Chondrocyte (in vitro differentiated cells): Measurements from ENCODE around the gene PITX1. TPM values are rescaled to one million over a fixed set of nuclear protein-coding genes. Genes with fewer than 3 reads are reported as not detected.
"Not testable (repeated sequence)": the region's sequence is repeated elsewhere in the genome, so short reads cannot be mapped to it uniquely, and the experiment has no call there.

ENCODE experiments used
- DNase-seq: peaks from one replicate; pipeline ENCODE4 v3.0.0; 2021; ENCODE audit warnings: mixed read lengths, low spot score
- H3K27ac Mint-ChIP-seq: one replicate; pipeline ENCODE4 v1.8.0; 2021; ENCODE audit warnings: mild to moderate bottlenecking, moderate library complexity, mixed read lengths; ENCODE audit not compliant: unreplicated experiment
- H3K27me3 Mint-ChIP-seq: 2 replicates; pipeline ENCODE4 v1.8.0; 2021; ENCODE audit warnings: low read depth, mixed read lengths
- H3K36me3 Mint-ChIP-seq: 2 replicates; pipeline ENCODE4 v1.8.0; 2021; ENCODE audit warnings: low read depth, mixed read lengths
- H3K4me1 Mint-ChIP-seq: 2 replicates; pipeline ENCODE4 v1.8.0; 2021; ENCODE audit warnings: low read depth, mild to moderate bottlenecking, mixed read lengths
- H3K4me3 Mint-ChIP-seq: one replicate; pipeline ENCODE4 v1.8.0; 2021; ENCODE audit warnings: mild to moderate bottlenecking, moderate library complexity, mixed read lengths; ENCODE audit not compliant: unreplicated experiment
- H3K9me3 Mint-ChIP-seq: 2 replicates; pipeline ENCODE4 v1.8.0; 2021; ENCODE audit warnings: low read depth, mixed read lengths
- CTCF ChIP-seq: fragments of 200-600 bp; sonication (generic); IDR thresholded peaks from 2 replicates; pipeline ENCODE4 v1.5.0; 2021; ENCODE audit warnings: antibody characterized with exemption, mild to moderate bottlenecking, moderate library complexity
- total RNA-seq: library from RNA; stranded (reverse); gene quantifications from 3 replicates; pipeline ENCODE4 v1.2.1, GENCODE V29; 2021

PITX1 gene
- total RNA-seq, 1 donor from 2014 or later, result not detected

GRCh38 chr5:134992148-134992547 is 41.9 kb downstream of the PITX1 start:
- no peak for TF ChIP-seq CTCF
- H3K9me3 Mint-ChIP-seq, result peaks cover 13% of the 10 kb centered on the region
- H3K4me1 Mint-ChIP-seq, result peaks cover 5% of the 10 kb centered on the region
- DNase-seq, result no peak
- H3K27ac Mint-ChIP-seq, result no peak overlapping the region
- H3K36me3 Mint-ChIP-seq, result peaks cover 2% of the 10 kb centered on the region
- no peak overlapping the region for H3K4me3 Mint-ChIP-seq
- peaks cover 8% of the 10 kb centered on the region for H3K27me3 Mint-ChIP-seq

DNA sequence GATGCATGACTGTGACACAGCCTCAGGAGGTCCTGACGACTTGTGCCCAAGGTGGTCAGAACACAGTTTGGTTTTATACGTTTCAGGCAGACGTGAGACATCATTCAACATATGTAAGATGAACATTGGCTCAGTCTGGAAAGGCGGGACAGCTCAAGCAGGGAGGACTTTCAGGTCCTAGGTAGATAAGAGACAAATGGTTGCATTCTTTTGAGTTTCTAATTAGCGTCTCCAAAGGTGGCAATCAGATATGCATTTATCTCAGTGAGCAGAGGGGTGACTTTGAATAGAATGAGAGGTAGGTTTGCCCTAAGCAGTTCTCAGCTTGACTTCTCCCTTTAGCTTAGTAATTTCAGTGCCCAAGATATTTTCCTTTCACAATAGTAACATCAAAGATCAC is 43.8 kb downstream of the PITX1 start:
- not testable (repeated sequence) for H3K27me3 Mint-ChIP-seq, DNase-seq, H3K4me1 Mint-ChIP-seq, H3K27ac Mint-ChIP-seq, H3K36me3 Mint-ChIP-seq, H3K4me3 Mint-ChIP-seq
- peaks cover 13% of the 10 kb centered on the region for H3K9me3 Mint-ChIP-seq

DNA sequence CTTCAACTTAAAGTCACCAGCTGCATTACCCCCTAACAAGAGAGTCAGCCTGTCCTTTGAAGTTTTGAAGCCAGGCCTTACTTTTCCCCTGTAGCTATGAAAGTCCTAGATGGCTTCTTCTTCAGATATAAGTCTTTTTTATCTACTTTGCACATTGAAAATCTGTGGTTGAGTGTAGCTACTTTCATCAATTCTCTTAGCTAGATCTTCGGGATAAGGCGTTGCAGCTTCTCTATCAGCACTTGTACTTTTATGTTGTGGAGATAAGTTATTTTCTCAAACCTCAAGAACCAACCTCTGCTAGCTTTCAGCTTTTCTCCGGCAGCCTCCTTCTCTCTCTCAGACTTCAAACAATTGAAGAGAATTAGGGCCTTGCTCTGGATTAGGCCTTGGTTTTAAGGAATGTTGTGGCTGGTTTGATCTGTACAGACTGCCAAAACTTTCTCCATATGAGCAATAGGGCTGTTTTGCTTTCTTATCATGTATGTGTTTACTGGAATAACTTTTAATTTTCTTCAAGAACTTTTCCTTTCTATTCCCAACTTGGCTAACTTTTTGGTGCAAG is 44.7 kb downstream of the PITX1 start:
- DNase-seq, result no peak
- H3K4me1 Mint-ChIP-seq, result peaks cover 5% of the 10 kb centered on the region
- no peak overlapping the region for H3K27ac Mint-ChIP-seq
- H3K27me3 Mint-ChIP-seq, result peaks cover 1% of the 10 kb centered on the region
- no peak for TF ChIP-seq CTCF
- H3K9me3 Mint-ChIP-seq, result peaks cover 13% of the 10 kb centered on the region
- peaks cover 2% of the 10 kb centered on the region for H3K36me3 Mint-ChIP-seq
- H3K4me3 Mint-ChIP-seq, result no peak overlapping the region

- no peak for TF ChIP-seq CTCF
- H3K9me3 Mint-ChIP-seq, result peaks cover 45% of the 10 kb centered on the region
- peaks cover 1% of the 10 kb centered on the region for H3K27me3 Mint-ChIP-seq
- no peak for DNase-seq
- no peaks in the 10 kb centered on the region for H3K4me1 Mint-ChIP-seq
- no peak overlapping the region for H3K4me3 Mint-ChIP-seq
- H3K27ac Mint-ChIP-seq, result no peak overlapping the region
- peaks cover 5% of the 10 kb centered on the region for H3K36me3 Mint-ChIP-seq
Observed at GRCh38 chr5:134982230-134982629, 51.8 kb downstream of the PITX1 start.

- H3K27ac Mint-ChIP-seq, result no peak overlapping the region
- no peak overlapping the region for H3K4me3 Mint-ChIP-seq
- no peaks in the 10 kb centered on the region for H3K4me1 Mint-ChIP-seq
- peaks cover 14% of the 10 kb centered on the region for H3K36me3 Mint-ChIP-seq
- peaks cover 52% of the 10 kb centered on the region for H3K9me3 Mint-ChIP-seq
- no peaks in the 10 kb centered on the region for H3K27me3 Mint-ChIP-seq
- DNase-seq, result no peak
- TF ChIP-seq CTCF, result no peak
Observed at GRCh38 chr5:134979416-134979815, 54.6 kb downstream of the PITX1 start.

Other genes starting within 250 kb of the PITX1 start
- 98.7 to 121 TPM (median 109 TPM) in 3 replicates for gene C5orf24, start 188.3 kb downstream of the PITX1 start, total RNA-seq
- 73.0 to 102 TPM (median 79.9 TPM) in 3 replicates for gene TXNDC15, start 159.9 kb downstream of the PITX1 start, total RNA-seq
- gene PCBD2, start 129.1 kb downstream of the PITX1 start, total RNA-seq, result 8.3 to 9.0 TPM (median 8.8 TPM) in 3 replicates
- 0.17 to 0.64 TPM (median 0.39 TPM) in 3 replicates for gene CATSPER3, start 66.3 kb downstream of the PITX1 start, total RNA-seq